Measurements from ENCODE around the gene TRPM4.

Gene TRPM4

GRCh38 chr19:49194408-49194807 lies 36.8 kb downstream of the TRPM4 start:
- Histone ChIP-seq H3K4me1 (ENCODE audit: control insufficient read depth in 2 of 2, insufficient read depth in 1 of 2, low read depth in 1 of 2, low read length in 2 of 2) (no peaks in the 10 kb centered on the region), H3K36me3 (replicated peaks in 1 of 2; ENCODE audit: control insufficient read depth in 2 of 2, insufficient read depth in 2 of 2, low read length in 2 of 2) (peaks cover 1 to 74% of the 10 kb centered on the region in 2 donors), H3K9ac (ENCODE audit: low read depth, low read length, poor library complexity) (no peak overlapping the region), H4K91ac (ENCODE audit: low read depth, low read length, poor library complexity) (no peak overlapping the region), H3K9me3 (replicated peaks in 1 of 2; ENCODE audit: control insufficient read depth in 2 of 2, insufficient read depth in 1 of 2, low read depth in 1 of 2, low read length in 2 of 2) (peaks cover 2 to 14% of the 10 kb centered on the region in 2 donors), H3K18ac (ENCODE audit: low read length) (no peak overlapping the region), H3K27me3 (ENCODE audit: control insufficient read depth in 3 of 3, insufficient read depth in 3 of 3, low read depth in 1 of 3, low read length in 3 of 3) (no peaks in the 10 kb centered on the region), H3K27ac (replicated peaks; ENCODE audit: low read length) (no peak overlapping the region), H3K23ac (ENCODE audit: low read depth, low read length, poor library complexity) (no peak overlapping the region), H3K4me3 (ENCODE audit: low read length in 2 of 2) (no peak overlapping the region), H2AK5ac (ENCODE audit: low read depth, low read length) (no peak overlapping the region), H3K4ac (ENCODE audit: low read length) (no peak overlapping the region), H3K14ac (ENCODE audit: low read length) (no peak overlapping the region), H2BK12ac (ENCODE audit: low read length) (no peak overlapping the region), H2BK120ac (ENCODE audit: low read depth, low read length) (no peak overlapping the region), H4K8ac (ENCODE audit: low read depth, low read length) (no peak overlapping the region), H2BK5ac (ENCODE audit: low read length) (no peak overlapping the region), H2AFZ (ENCODE audit: low read length) (no peak overlapping the region), H3K4me2 (ENCODE audit: insufficient read depth, low read length, poor library complexity, severe bottlenecking) (no peak overlapping the region), H3K79me1 (ENCODE audit: low read depth, low read length) (no peaks in the 10 kb centered on the region), H2BK15ac (ENCODE audit: low read length) (no peak overlapping the region)
- no peak for DNase-seq (ENCODE audit: low spot score)
- WGBS, 2 donors (ENCODE audit: extremely low coverage in 2 of 2, insufficient read length in 2 of 2, insufficient replicate concordance in 1 of 2), result no CpG with 5 or more reads among the region's 4 CpGs

GRCh38 chr19:49196527-49197240 lies 39.1 kb downstream of the TRPM4 start:
- DNase-seq (ENCODE audit: low spot score), result no peak
- H3K9me3 ChIP-seq (replicated peaks in 1 of 2; ENCODE audit: control insufficient read depth in 2 of 2, insufficient read depth in 1 of 2, low read depth in 1 of 2, low read length in 2 of 2), result no peaks in the 10 kb centered on the region
- H3K27me3 ChIP-seq (ENCODE audit: control insufficient read depth in 3 of 3, insufficient read depth in 3 of 3, low read depth in 1 of 3, low read length in 3 of 3), result no peaks in the 10 kb centered on the region
- no peak overlapping the region for H4K8ac ChIP-seq (ENCODE audit: low read depth, low read length)
- H3K4me2 ChIP-seq (ENCODE audit: insufficient read depth, low read length, poor library complexity, severe bottlenecking), result no peak overlapping the region
- H2BK12ac ChIP-seq (ENCODE audit: low read length), result no peak overlapping the region
- no peak overlapping the region for H2BK15ac ChIP-seq (ENCODE audit: low read length)
- H2BK120ac ChIP-seq (ENCODE audit: low read depth, low read length), result no peak overlapping the region
- H3K23ac ChIP-seq (ENCODE audit: low read depth, low read length, poor library complexity), result no peak overlapping the region
- H3K36me3 ChIP-seq (replicated peaks in 1 of 2; ENCODE audit: control insufficient read depth in 2 of 2, insufficient read depth in 2 of 2, low read length in 2 of 2), result peaks cover 0 to 74% of the 10 kb centered on the region in 2 donors
- WGBS, 2 donors (ENCODE audit: extremely low coverage in 2 of 2, insufficient read length in 2 of 2, insufficient replicate concordance in 1 of 2), result no CpG with 5 or more reads among the region's 40 CpGs
- no peak overlapping the region for H3K4me3 ChIP-seq (ENCODE audit: low read length in 2 of 2)
- peak overlapping the region; percentile 51 for H3K14ac ChIP-seq (ENCODE audit: low read length)
- no peaks in the 10 kb centered on the region for H3K4me1 ChIP-seq (ENCODE audit: control insufficient read depth in 2 of 2, insufficient read depth in 1 of 2, low read depth in 1 of 2, low read length in 2 of 2)
- no peak overlapping the region for H4K91ac ChIP-seq (ENCODE audit: low read depth, low read length, poor library complexity)
- H2AFZ ChIP-seq (ENCODE audit: low read length), result no peak overlapping the region
- no peak overlapping the region for H3K4ac ChIP-seq (ENCODE audit: low read length)
- H3K79me1 ChIP-seq (ENCODE audit: low read depth, low read length), result no peaks in the 10 kb centered on the region
- H3K27ac ChIP-seq (replicated peaks; ENCODE audit: low read length), result no peak overlapping the region
- no peak overlapping the region for H3K9ac ChIP-seq (ENCODE audit: low read depth, low read length, poor library complexity)
- H3K18ac ChIP-seq (ENCODE audit: low read length), result peak overlapping the region; percentile 25
- H2BK5ac ChIP-seq (ENCODE audit: low read length), result no peak overlapping the region
- H2AK5ac ChIP-seq (ENCODE audit: low read depth, low read length), result no peak overlapping the region

- no peak for DNase-seq (ENCODE audit: low spot score)
- Histone ChIP-seq H2AFZ (ENCODE audit: low read length) (no peak overlapping the region), H3K27me3 (ENCODE audit: control insufficient read depth in 3 of 3, insufficient read depth in 3 of 3, low read depth in 1 of 3, low read length in 3 of 3) (no peaks in the 10 kb centered on the region), H2AK5ac (ENCODE audit: low read depth, low read length) (no peak overlapping the region), H3K23ac (ENCODE audit: low read depth, low read length, poor library complexity) (no peak overlapping the region), H3K9me3 (replicated peaks in 1 of 2; ENCODE audit: control insufficient read depth in 2 of 2, insufficient read depth in 1 of 2, low read depth in 1 of 2, low read length in 2 of 2) (no peaks in the 10 kb centered on the region), H3K27ac (replicated peaks; ENCODE audit: low read length) (no peak overlapping the region), H3K36me3 (replicated peaks in 1 of 2; ENCODE audit: control insufficient read depth in 2 of 2, insufficient read depth in 2 of 2, low read length in 2 of 2) (peaks cover 0 to 74% of the 10 kb centered on the region in 2 donors), H3K79me1 (ENCODE audit: low read depth, low read length) (no peaks in the 10 kb centered on the region), H3K4ac (ENCODE audit: low read length) (no peak overlapping the region), H2BK5ac (ENCODE audit: low read length) (no peak overlapping the region), H3K9ac (ENCODE audit: low read depth, low read length, poor library complexity) (no peak overlapping the region), H3K4me3 (ENCODE audit: low read length in 2 of 2) (peak overlapping the region in 1 of 2 donors; percentile 62), H2BK120ac (ENCODE audit: low read depth, low read length) (no peak overlapping the region), H3K14ac (ENCODE audit: low read length) (no peak overlapping the region), H2BK15ac (ENCODE audit: low read length) (no peak overlapping the region), H4K91ac (ENCODE audit: low read depth, low read length, poor library complexity) (no peak overlapping the region), H3K4me1 (ENCODE audit: control insufficient read depth in 2 of 2, insufficient read depth in 1 of 2, low read depth in 1 of 2, low read length in 2 of 2) (no peaks in the 10 kb centered on the region), H2BK12ac (ENCODE audit: low read length) (no peak overlapping the region), H3K4me2 (ENCODE audit: insufficient read depth, low read length, poor library complexity, severe bottlenecking) (no peak overlapping the region), H3K18ac (ENCODE audit: low read length) (no peak overlapping the region), H4K8ac (ENCODE audit: low read depth, low read length) (peak overlapping the region; percentile 82)
- no CpG with 5 or more reads among the region's 29 CpGs for WGBS, 2 donors (ENCODE audit: extremely low coverage in 2 of 2, insufficient read length in 2 of 2, insufficient replicate concordance in 1 of 2)
These were observed 42.8 kb downstream of the TRPM4 start for GRCh38 chr19:49200238-49200862.

GRCh38 chr19:49201042-49201441 lies 43.5 kb downstream of the TRPM4 start:
- Histone ChIP-seq H3K27ac (replicated peaks; ENCODE audit: low read length) (no peak overlapping the region), H3K4me1 (ENCODE audit: control insufficient read depth in 2 of 2, insufficient read depth in 1 of 2, low read depth in 1 of 2, low read length in 2 of 2) (no peaks in the 10 kb centered on the region), H3K4me2 (ENCODE audit: insufficient read depth, low read length, poor library complexity, severe bottlenecking) (no peak overlapping the region), H2BK12ac (ENCODE audit: low read length) (no peak overlapping the region), H3K79me1 (ENCODE audit: low read depth, low read length) (no peaks in the 10 kb centered on the region), H3K14ac (ENCODE audit: low read length) (no peak overlapping the region), H2BK15ac (ENCODE audit: low read length) (no peak overlapping the region), H3K9ac (ENCODE audit: low read depth, low read length, poor library complexity) (no peak overlapping the region), H4K91ac (ENCODE audit: low read depth, low read length, poor library complexity) (no peak overlapping the region), H2BK5ac (ENCODE audit: low read length) (no peak overlapping the region), H3K9me3 (replicated peaks in 1 of 2; ENCODE audit: control insufficient read depth in 2 of 2, insufficient read depth in 1 of 2, low read depth in 1 of 2, low read length in 2 of 2) (no peaks in the 10 kb centered on the region), H3K36me3 (replicated peaks in 1 of 2; ENCODE audit: control insufficient read depth in 2 of 2, insufficient read depth in 2 of 2, low read length in 2 of 2) (peaks cover 0 to 78% of the 10 kb centered on the region in 2 donors), H2AFZ (ENCODE audit: low read length) (no peak overlapping the region), H2BK120ac (ENCODE audit: low read depth, low read length) (no peak overlapping the region), H3K4me3 (ENCODE audit: low read length in 2 of 2) (no peak overlapping the region), H3K4ac (ENCODE audit: low read length) (no peak overlapping the region), H3K27me3 (ENCODE audit: control insufficient read depth in 3 of 3, insufficient read depth in 3 of 3, low read depth in 1 of 3, low read length in 3 of 3) (no peaks in the 10 kb centered on the region), H2AK5ac (ENCODE audit: low read depth, low read length) (no peak overlapping the region), H3K23ac (ENCODE audit: low read depth, low read length, poor library complexity) (no peak overlapping the region), H4K8ac (ENCODE audit: low read depth, low read length) (no peak overlapping the region), H3K18ac (ENCODE audit: low read length) (no peak overlapping the region)
- no CpG with 5 or more reads among the region's 7 CpGs for WGBS, 2 donors (ENCODE audit: extremely low coverage in 2 of 2, insufficient read length in 2 of 2, insufficient replicate concordance in 1 of 2)
- no peak for DNase-seq (ENCODE audit: low spot score)
